Colon (tissue), 2 donors: Measurements from ENCODE around the gene BRSK1.

Experiments
- FAIRE-seq: peaks from 2 replicates; lab custom pipeline; 2012; peaks lifted over from hg19 to GRCh38; lab: Jason Lieb, UNC
- donor health status: control.
- donor health status: control.

Gene BRSK1

GRCh38 chr19:55273978-55274707 lies 9.7 kb upstream of the BRSK1 start:
- FAIRE-seq, result no peak

DNA sequence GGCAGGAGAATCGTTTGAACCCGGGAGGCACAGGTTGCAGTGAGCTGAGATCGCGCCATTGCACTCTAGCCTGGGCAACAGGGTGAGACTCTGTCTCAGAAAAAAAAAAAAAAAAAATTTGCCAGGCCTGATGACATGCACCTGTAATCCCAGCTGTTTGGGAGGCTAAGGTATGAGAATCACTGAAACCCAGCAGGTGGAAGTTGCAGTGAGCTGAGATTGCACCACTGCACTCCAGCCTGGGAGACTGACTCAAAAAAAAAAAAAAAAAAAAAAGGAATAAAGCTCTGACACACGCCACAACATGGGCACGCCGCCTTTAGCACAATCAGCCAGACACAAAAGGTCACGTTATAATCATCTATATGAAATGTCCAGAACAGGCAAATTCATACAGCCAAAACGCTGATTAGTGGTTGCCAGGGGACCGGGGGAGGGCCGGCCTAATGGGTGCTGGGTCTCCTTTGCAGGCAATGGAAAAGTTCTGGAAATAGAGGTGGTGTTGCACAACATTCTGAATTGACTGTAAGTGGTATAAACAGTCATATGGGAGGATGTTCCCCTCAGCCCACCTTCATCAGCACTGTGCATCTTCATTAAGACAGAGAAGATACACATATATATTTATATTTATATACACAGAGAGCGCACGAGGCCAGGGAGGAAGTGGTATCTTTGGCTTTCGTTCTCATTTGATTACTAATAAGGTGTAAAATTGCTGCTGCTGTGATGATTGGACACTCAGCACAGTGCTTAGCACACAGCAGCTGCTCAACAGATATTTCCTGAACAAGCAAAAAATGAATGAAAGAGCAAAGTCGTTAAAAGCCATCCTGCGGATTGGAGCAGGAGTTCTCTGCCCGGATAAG lies 7.7 kb upstream of the BRSK1 start:
- FAIRE-seq, result no peak

DNA sequence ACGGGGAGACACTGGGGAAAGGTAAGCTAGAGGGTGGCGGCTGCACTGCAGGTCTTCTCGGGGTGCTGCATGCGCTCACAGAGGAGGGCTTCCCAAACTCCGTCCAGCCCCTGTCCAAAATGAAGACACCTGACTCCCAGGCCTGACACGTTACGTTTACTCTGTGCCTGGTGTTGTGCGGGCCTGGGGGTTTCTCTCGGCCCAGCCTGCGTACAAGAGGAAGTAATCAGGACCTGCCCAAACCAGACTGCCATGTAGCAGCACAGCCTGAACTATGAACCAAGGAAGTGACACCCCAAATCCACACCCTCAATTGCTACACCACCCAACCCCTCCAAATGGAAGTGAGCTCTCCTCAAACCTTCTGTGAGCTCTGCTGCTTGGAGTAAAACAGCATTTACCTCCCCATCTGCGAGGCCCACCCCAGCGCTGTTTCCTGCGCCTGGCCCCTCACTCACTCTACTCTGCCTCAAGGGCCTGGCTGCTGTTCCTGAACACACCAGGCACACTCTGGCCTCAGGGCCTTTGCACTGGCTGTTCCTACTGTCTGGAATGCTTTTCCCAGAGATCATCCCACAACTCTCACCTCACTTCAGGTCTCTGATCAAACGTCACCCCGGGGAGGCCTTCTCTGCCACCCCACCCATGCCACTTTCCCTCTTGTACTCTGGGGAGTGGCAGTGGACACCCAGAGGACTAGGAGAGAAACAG lies 6.9 kb upstream of the BRSK1 start:
- FAIRE-seq, result no peak

GRCh38 chr19:55277494-55277893 lies 6.3 kb upstream of the BRSK1 start:
- no peak for FAIRE-seq

DNA sequence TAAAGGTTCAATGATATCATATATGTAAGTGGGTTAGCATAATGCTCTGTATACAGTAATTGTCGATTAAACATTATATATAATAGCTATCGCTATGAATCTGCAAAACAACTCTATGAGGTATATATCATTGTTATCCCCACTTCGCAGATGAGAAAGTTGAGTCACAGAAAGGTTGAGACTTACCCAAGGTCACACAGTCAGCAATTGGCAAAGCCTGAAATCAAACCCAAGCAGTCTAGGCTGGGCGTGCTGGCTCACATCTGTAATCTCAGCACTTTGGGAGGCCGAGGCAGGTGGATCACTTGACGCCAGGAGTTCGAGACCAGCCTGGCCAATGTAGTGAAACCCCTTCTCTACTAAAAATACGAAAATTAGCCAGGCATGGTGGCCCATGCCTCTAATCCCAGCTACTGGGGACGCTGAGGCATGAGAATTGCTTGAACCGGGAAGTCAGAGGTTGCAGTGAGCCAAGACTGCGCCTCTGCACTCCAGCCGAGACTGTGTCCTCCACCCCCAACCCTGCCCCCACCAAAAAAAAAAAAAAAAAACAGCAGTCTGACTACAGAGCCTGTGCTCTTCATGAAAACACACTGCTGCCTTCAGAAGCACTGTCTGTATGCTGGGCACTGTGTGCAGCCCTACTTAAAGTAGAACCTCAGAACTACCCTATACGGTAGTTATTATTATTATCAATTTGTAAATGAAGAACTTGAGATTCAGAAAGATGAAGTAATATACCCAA lies 5.2 kb upstream of the BRSK1 start:
- FAIRE-seq, result no peak

DNA sequence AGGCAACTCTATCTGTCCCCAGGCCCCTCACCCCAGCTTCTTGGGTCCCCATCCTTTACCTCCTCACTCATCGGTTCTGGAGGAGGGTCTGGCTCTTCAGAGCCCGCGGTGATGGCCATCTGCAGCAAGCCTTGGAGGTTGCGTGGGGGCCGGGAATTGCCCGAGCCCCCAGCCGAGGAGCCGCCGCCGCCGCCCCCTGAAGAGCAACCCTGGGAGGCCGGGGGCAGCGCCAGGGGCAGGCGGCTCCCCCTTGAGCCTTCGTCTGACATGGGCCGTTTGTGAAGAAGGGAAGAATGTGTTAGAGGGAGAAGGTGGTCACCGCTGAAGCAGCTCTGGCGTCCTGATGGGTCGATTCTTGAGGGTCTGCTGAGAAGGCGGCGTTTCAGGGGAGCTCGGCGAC lies 4.5 kb upstream of the BRSK1 start:
- FAIRE-seq, result no peak

GRCh38 chr19:55279770-55280643 lies 3.8 kb upstream of the BRSK1 start, which contains the start of gene HSPBP1:
TSS of gene HSPBP1 (minus strand) at chr19:55280110. CDS start at chr19:55279608, 502 bp downstream.
- FAIRE-seq, result no peak

DNA sequence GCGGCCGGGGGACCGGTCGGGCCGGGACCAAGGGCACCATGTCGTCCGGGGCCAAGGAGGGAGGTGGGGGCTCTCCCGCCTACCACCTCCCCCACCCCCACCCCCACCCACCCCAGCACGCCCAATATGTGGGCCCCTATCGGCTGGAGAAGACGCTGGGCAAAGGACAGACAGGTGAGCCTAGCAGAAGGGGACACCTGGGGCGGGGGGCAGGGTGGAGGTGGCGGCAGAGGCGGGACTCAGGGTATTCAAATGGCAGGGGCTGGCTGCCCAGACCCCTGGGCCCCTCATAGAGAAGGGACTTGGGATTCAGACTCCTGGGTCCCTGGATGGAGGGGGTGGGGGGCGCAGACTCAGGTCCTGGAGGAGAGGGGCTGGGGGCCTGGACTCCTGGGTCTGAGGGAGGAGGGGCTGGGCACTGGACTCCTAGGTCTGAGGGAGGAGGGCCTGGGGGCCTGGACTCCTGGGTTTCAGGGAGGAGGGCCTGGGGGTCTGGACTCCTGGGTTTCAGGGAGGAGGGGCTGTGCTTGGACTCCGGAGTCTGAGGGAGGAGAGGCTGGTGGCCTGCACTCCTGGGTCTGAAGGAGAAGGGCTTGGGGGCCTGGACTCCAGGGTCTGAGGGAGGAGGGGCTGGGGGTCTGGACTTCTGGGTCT lies 735 bp downstream of the BRSK1 start:
- no peak for FAIRE-seq

GRCh38 chr19:55285229-55285890 lies 1.6 kb downstream of the BRSK1 start:
- FAIRE-seq, result no peak

GRCh38 chr19:55287361-55288079 lies 3.7 kb downstream of the BRSK1 start:
- no peak for FAIRE-seq

- FAIRE-seq, result no peak
Measured at GRCh38 chr19:55289117-55289796, 5.5 kb downstream of the BRSK1 start.

- no peak for FAIRE-seq
Measured at GRCh38 chr19:55297267-55297666, 13.5 kb downstream of the BRSK1 start.

GRCh38 chr19:55299991-55300390 lies 16.2 kb downstream of the BRSK1 start:
- no peak for FAIRE-seq

DNA sequence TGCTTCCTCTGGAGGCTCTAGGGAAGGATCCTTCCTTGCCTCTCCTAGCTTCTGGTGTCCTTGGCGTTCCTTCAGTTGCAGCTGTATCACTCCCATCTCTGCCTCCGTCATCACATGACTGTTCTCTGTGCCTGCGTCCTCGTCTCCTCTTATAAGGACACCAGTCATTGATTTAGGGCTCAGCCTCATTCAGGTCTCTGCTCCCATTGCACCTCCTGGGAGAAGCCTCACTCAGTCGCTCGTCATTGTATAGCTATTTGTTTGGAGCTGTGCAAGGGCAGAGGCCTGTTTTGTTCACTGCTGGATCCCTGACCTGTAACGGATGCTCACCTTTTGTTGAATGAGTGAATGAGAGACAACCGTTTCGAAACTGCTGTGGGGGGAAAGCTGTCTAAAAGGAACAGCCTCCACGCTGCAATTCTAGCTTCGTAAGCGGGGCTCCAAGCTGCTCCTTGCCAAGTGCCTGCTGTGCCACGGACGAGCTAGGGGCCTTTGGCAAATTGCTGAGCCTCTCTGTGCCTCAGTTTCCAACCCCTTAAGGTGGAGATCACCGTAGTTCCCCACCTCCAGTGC lies 17.2 kb downstream of the BRSK1 start:
- FAIRE-seq, result no peak

DNA sequence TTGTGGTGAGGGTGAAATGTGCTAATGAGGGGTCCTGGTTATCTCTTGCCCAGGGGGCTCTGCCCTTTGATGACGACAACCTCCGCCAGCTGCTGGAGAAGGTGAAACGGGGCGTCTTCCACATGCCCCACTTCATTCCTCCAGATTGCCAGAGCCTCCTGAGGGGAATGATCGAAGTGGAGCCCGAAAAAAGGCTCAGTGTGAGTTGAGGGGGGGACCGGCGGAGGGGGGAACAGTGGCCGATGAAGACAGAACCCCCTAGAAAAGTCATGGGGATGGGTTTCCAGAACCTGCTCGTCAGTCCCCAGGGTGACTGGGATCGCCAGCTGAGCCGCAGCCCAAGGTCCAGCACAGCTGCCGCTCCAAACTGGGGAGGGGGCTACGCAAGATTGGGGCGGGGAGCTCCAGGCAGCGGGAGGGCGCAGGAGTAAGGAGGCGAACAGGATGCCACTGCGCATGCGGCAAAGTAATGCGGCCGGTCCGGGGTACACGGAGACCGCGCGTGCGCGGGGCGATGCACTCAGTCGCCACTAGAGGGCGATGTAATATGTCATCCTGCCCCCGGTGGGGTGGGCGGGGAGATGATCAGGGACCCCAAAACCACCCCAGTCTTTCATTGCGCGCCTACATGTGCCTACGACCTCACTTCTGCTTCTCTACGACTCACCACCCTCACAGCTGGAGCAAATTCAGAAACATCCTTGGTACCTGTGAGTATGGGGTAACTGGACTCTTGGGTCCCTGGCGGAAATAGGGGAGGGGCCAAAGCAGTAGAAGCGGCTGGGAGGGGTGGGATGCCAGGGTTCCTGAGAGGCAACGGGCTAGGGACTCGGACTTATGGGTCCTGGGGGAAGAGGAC lies 17.9 kb downstream of the BRSK1 start:
- FAIRE-seq, result no peak

DNA sequence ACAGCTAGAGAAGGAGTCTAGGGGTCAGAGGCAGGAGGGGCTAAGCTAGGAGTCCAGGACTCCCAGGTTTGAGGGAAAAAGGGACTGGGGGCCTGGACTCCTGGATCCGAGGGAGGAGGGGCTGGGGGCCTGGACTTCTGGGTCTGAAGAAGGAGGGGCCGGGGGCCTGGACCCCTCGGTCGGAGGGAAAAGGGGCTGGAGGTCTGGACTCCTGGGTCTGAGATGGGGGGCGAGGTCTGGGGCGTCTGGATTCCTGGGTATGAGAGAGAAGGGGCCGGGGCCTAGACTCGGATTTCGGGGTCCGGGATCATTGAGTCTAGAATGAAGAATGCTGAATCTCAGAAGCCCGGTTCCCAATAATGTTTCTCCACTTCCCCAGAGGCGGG lies 18.5 kb downstream of the BRSK1 start:
- no peak for FAIRE-seq

DNA sequence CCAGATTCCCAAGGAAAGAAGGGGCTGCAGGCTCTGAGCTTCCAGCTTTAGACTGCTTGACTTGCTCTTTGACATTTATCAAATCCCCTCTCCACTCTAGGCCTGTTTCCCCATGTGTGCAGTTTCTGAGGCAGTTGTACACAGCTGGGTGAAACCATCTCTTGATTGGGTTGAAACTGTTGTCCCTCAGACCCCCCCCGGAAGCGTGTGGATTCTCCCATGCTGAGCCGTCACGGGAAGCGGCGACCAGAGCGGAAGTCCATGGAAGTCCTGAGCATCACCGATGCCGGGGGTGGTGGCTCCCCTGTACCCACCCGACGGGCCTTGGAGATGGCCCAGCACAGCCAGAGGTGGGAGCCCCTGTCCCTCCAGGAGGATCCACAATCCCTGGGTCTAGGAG lies 19.7 kb downstream of the BRSK1 start:
- no peak for FAIRE-seq
